Measurements from ENCODE around the gene RGMB.

RGMB gene

GRCh38 chr5:98773214-98773463 is 324 bp upstream of the RGMB start (continued):
- TF ChIP-seq ZBTB11 (tag by site-specific recombination; conservative IDR thresholded peaks at IDR 0.05; ENCODE audit: low read depth) (peak; percentile 76; the same call in 1 of the 2 replicates), ZNF148 (tag by site-specific recombination; IDR thresholded peaks at IDR 0.05; ENCODE audit: borderline replicate concordance) (no peak), ZBTB49 (tag by site-specific recombination; IDR thresholded peaks at IDR 0.05; ENCODE audit: low read depth) (no peak), ZNF155 (tag by site-specific recombination; IDR thresholded peaks at IDR 0.05) (no peak), ZNF24 (tag by site-specific recombination; IDR thresholded peaks at IDR 0.05) (peak; percentile 72; the same call in 1 of the 2 replicates), ZNF280C (tag by site-specific recombination; IDR thresholded peaks at IDR 0.05) (no peak), ZNF677 (tag by site-specific recombination; IDR thresholded peaks at IDR 0.05) (no peak), ZNF792 (tag by site-specific recombination; IDR thresholded peaks at IDR 0.05) (no peak), GFI1B (tag by site-specific recombination; IDR thresholded peaks at IDR 0.05) (no peak), YY1 (tag by site-specific recombination; IDR thresholded peaks at IDR 0.05) (no peak), ZNF19 (tag by site-specific recombination; IDR thresholded peaks at IDR 0.05; ENCODE audit: low read depth) (no peak), ZNF302 (tag by site-specific recombination; IDR thresholded peaks at IDR 0.05; ENCODE audit: low read depth) (no peak), ZNF624 (tag by site-specific recombination; IDR thresholded peaks at IDR 0.05) (no peak), SP2 (tag by site-specific recombination; IDR thresholded peaks at IDR 0.05) (no peak), ZNF518A (tag by site-specific recombination; conservative IDR thresholded peaks at IDR 0.05; ENCODE audit: low read depth) (peak; percentile 46), ZSCAN18 (tag by site-specific recombination; IDR thresholded peaks at IDR 0.05) (no peak), ZBTB44 (tag by site-specific recombination; IDR thresholded peaks at IDR 0.05) (peak; percentile 84), ZNF221 (tag by site-specific recombination; IDR thresholded peaks at IDR 0.05; ENCODE audit: borderline replicate concordance) (no peak), ZNF423 (tag by site-specific recombination; IDR thresholded peaks at IDR 0.05) (no peak), SP7 (tag by site-specific recombination; IDR thresholded peaks at IDR 0.05) (peak; percentile 88)

Measured in HEK293 (cell line).